Body of pancreas (tissue), 4 donors: Measurements from ENCODE around the gene COA5.

ENCODE experiments used
- CTCF ChIP-seq, 7 experiments: fragments of 450-650 bp in 4 of 7; fragments of 200-600 bp in 3 of 7; sonication (generic) in 3 of 7; IDR thresholded peaks; one replicate each; pipeline ENCODE4 v1.5.1; 2016 to 2019; ENCODE audit warnings: antibody characterized with exemption in 7 of 7
- POLR2A ChIP-seq, 3 donors: fragments of 450-650 bp; IDR thresholded peaks; one replicate each; pipeline ENCODE4 v1.6.1; 2016; ENCODE audit warnings: antibody characterized with exemption in 3 of 3, mild to moderate bottlenecking in 2 of 3

DNA sequence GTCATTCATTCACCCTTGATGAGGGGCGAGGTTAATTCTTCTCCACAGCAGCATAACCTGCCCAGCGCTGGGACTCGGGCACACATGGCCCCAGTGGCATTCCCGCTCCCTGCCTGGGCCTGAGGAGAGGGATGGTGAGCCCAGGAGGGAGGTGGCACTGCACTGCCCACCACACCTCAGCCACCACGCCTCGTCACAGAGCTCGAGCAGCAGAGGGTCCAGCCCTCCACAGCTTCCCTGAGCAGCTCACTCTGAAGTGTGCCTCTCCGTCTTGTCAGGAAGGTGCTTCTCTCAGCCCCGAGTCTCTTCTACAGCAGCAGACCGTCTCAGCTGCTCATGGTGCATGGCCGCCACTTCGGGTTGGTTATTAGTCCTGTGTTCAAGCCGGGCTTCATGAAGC is 34.9 kb downstream of the COA5 start:
- no peak for TF ChIP-seq CTCF (IDR thresholded peaks at IDR 0.05)
- no peak for TF ChIP-seq POLR2A (IDR thresholded peaks at IDR 0.05)
